Neural progenitor cell (in vitro differentiated cells): ENCODE data around the gene GRAMD2A.

Source experiments
- EZH2 ChIP-seq: fragments of 200-600 bp; sonication (generic); IDR thresholded peaks from 2 replicates; pipeline ENCODE4 v1.6.1; 2017; ENCODE audit warnings: antibody characterized with exemption, mild to moderate bottlenecking, moderate library complexity
- TF ChIP-seq, protein P1 (sequence below): fragments of 200-600 bp; sonication (generic); IDR thresholded peaks from 2 replicates; pipeline ENCODE4 v1.5.1; 2017; ENCODE audit warnings: antibody characterized with exemption, mild to moderate bottlenecking

DNA sequence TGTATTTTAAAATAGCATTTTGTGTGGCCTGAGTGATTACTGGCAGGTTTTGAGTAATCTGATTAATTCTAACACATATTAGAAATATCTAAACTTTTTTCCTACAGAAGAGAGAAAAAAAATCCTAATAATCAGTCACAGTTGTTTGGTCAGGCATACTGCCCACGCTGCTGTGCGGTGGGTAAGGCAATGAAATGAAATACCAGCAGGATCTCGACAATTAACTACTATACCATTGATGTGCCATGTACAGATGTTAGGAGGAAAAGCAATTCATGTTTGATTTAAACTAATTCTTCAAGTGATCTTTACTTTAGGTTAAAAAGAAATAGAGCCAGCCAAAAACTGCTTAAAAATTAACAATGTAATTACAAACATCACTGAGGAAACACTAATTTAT, 5.2 kb downstream of the GRAMD2A start:
- TF ChIP-seq, protein P1, sequence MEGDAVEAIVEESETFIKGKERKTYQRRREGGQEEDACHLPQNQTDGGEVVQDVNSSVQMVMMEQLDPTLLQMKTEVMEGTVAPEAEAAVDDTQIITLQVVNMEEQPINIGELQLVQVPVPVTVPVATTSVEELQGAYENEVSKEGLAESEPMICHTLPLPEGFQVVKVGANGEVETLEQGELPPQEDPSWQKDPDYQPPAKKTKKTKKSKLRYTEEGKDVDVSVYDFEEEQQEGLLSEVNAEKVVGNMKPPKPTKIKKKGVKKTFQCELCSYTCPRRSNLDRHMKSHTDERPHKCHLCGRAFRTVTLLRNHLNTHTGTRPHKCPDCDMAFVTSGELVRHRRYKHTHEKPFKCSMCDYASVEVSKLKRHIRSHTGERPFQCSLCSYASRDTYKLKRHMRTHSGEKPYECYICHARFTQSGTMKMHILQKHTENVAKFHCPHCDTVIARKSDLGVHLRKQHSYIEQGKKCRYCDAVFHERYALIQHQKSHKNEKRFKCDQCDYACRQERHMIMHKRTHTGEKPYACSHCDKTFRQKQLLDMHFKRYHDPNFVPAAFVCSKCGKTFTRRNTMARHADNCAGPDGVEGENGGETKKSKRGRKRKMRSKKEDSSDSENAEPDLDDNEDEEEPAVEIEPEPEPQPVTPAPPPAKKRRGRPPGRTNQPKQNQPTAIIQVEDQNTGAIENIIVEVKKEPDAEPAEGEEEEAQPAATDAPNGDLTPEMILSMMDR: no peak
- TF ChIP-seq EZH2: no peak
